ENCODE results near the gene MZT2B. TPM values are rescaled to one million over a fixed set of nuclear protein-coding genes. Genes with fewer than 3 reads are reported as not detected.
"Not testable (repeated sequence)": the region's sequence is repeated elsewhere in the genome, so short reads cannot be mapped to it uniquely, and the experiment has no call there.

MZT2B gene
- total and polyA plus RNA-seq, 2 of the 8 experiments (the other 6 are each of a cell fraction or from before 2014, with no cell fraction given), result 90.3 to 151 TPM

DNA sequence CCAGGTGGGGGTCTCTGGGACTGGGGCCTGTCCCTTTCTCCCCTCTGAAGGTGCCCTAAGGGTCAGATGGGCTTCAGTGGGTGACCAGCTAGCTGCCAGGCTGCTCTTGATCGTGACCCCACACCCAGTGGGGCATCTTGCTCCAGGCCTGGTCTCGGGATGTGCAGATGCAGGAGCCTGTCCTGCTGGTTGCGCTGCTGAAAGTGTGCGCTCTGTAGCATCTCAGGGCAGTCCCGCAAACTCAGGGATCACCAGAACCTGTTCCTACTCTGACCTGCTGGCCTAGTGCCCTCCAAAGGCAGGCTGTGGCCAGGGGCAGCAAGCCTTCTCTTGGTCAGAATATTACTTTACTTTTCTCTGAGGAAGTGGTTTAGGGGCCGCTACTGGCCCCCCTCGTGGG is 41.5 kb upstream of the MZT2B start:
- H3K36me3 ChIP-seq (ENCODE audit: control insufficient read depth in 2 of 4, insufficient read depth in 4 of 4, low read length in 3 of 4); H2BK20ac ChIP-seq (ENCODE audit: low read length); H3K18ac ChIP-seq (ENCODE audit: extremely low read depth, low read length); H2BK15ac ChIP-seq (ENCODE audit: low read length); H3K4me1 ChIP-seq (replicated peaks in 1 of 4; ENCODE audit: control insufficient read depth in 3 of 4, insufficient read depth in 4 of 4, low read length in 3 of 4); H4K8ac ChIP-seq (ENCODE audit: extremely low read depth, insufficient read depth, low read length); H3K9ac ChIP-seq (replicated peaks in 1 of 4; ENCODE audit: extremely low read depth in 1 of 4, low read depth in 3 of 4, low read length in 3 of 4); H3K27me3 ChIP-seq (replicated peaks in 1 of 4; ENCODE audit: control insufficient read depth in 3 of 4, extremely low read depth in 1 of 4, insufficient read depth in 3 of 4, low read length in 3 of 4); H3K79me2 ChIP-seq (ENCODE audit: control insufficient read depth in 1 of 2, insufficient read depth in 2 of 2, low read length in 2 of 2); H4K20me1 ChIP-seq (replicated peaks in 1 of 2; ENCODE audit: control insufficient read depth in 1 of 2, insufficient read depth in 2 of 2, low read length in 2 of 2); H3K4me3 ChIP-seq (ENCODE audit: extremely low read depth in 1 of 4, insufficient read depth in 2 of 4, low read depth in 3 of 4, low read length in 4 of 4); H3K23me2 ChIP-seq (ENCODE audit: low read depth, low read length); POLR2A ChIA-PET (ENCODE audit: partially characterized antibody); H3K4me2 ChIP-seq (ENCODE audit: insufficient read depth in 1 of 2, low read depth in 2 of 2, low read length in 2 of 2); H4K91ac ChIP-seq (replicated peaks; ENCODE audit: insufficient read length, low read length); H3K9me3 ChIP-seq (ENCODE audit: insufficient read depth in 2 of 2, low read depth in 1 of 2, low read length in 1 of 2); H2BK12ac ChIP-seq (ENCODE audit: low read depth, low read length); H3K27ac ChIP-seq (ENCODE audit: low read depth, low read length); FAIRE-seq; H3K14ac ChIP-seq (ENCODE audit: insufficient read length); CTCF ChIA-PET (ENCODE audit: partially characterized antibody); H3K79me1 ChIP-seq (ENCODE audit: low read depth, low read length); H2BK5ac ChIP-seq (ENCODE audit: low read depth, low read length); H3K56ac ChIP-seq (replicated peaks; ENCODE audit: insufficient read length, low read depth, low read length); H4K5ac ChIP-seq (ENCODE audit: insufficient read length, low read depth, low read length); H2BK120ac ChIP-seq (replicated peaks; ENCODE audit: low read depth, low read length); H2AK5ac ChIP-seq (ENCODE audit: low read depth, low read length); H3K4ac ChIP-seq (replicated peaks; ENCODE audit: insufficient read length, low read depth, low read length); H3K23ac ChIP-seq (ENCODE audit: insufficient read length); H2AFZ ChIP-seq (ENCODE audit: low read length): not testable (repeated sequence)
- peak in 1 of 2 experiments; percentile 19 for DNase-seq (ENCODE audit: low read depth in 1 of 2, low spot score in 2 of 2)
- WGBS, 2 experiments (ENCODE audit: extremely low coverage in 1 of 2, insufficient coverage in 1 of 2, insufficient read length in 1 of 2, insufficient replicate concordance in 2 of 2, low coverage in 1 of 2, low lambda C conversion rate in 2 of 2, missing lambda C conversion rate in 1 of 2), result 89% methylated on average over 6 of the region's 7 CpGs; no CpG with 5 or more reads in 1 of the 2 experiments

DNA sequence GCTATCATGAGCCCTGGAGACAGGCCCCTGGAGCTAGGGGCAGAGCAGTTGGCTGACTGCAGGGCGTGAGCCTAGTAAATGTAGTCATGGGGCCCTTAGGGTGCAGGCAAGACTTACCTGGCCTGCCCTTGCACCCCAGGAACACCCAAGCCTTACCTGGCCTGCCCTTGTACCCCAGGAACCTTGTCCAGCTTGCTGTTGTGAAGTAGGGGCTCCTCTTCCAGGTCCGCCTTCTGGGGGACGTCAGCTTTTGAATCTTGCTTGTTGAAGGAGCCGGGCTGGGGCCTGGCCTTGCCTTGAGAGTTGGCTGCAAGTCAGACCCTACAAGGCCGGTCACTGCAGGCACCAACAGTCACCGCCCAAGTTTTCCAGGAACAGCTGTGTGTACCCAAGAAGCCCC is 41.1 kb upstream of the MZT2B start:
- H2BK120ac ChIP-seq (replicated peaks; ENCODE audit: low read depth, low read length); H2BK5ac ChIP-seq (ENCODE audit: low read depth, low read length); H3K23ac ChIP-seq (ENCODE audit: insufficient read length); H3K9ac ChIP-seq (replicated peaks in 1 of 4; ENCODE audit: extremely low read depth in 1 of 4, low read depth in 3 of 4, low read length in 3 of 4); POLR2A ChIA-PET (ENCODE audit: partially characterized antibody); H2BK15ac ChIP-seq (ENCODE audit: low read length); H3K4me1 ChIP-seq (replicated peaks in 1 of 4; ENCODE audit: control insufficient read depth in 3 of 4, insufficient read depth in 4 of 4, low read length in 3 of 4); H3K18ac ChIP-seq (ENCODE audit: extremely low read depth, low read length); H4K8ac ChIP-seq (ENCODE audit: extremely low read depth, insufficient read depth, low read length); H3K27me3 ChIP-seq (replicated peaks in 1 of 4; ENCODE audit: control insufficient read depth in 3 of 4, extremely low read depth in 1 of 4, insufficient read depth in 3 of 4, low read length in 3 of 4); H2AK5ac ChIP-seq (ENCODE audit: low read depth, low read length); H3K79me2 ChIP-seq (ENCODE audit: control insufficient read depth in 1 of 2, insufficient read depth in 2 of 2, low read length in 2 of 2); H3K4me2 ChIP-seq (ENCODE audit: insufficient read depth in 1 of 2, low read depth in 2 of 2, low read length in 2 of 2); H3K56ac ChIP-seq (replicated peaks; ENCODE audit: insufficient read length, low read depth, low read length); H3K36me3 ChIP-seq (ENCODE audit: control insufficient read depth in 2 of 4, insufficient read depth in 4 of 4, low read length in 3 of 4); H4K5ac ChIP-seq (ENCODE audit: insufficient read length, low read depth, low read length); H2AFZ ChIP-seq (ENCODE audit: low read length); H2BK12ac ChIP-seq (ENCODE audit: low read depth, low read length); DNase-seq (ENCODE audit: low read depth in 1 of 2, low spot score in 2 of 2); H3K27ac ChIP-seq (ENCODE audit: low read depth, low read length); FAIRE-seq; CTCF ChIA-PET (ENCODE audit: partially characterized antibody); H3K4me3 ChIP-seq (ENCODE audit: extremely low read depth in 1 of 4, insufficient read depth in 2 of 4, low read depth in 3 of 4, low read length in 4 of 4); H3K23me2 ChIP-seq (ENCODE audit: low read depth, low read length); H3K14ac ChIP-seq (ENCODE audit: insufficient read length); H4K91ac ChIP-seq (replicated peaks; ENCODE audit: insufficient read length, low read length); H3K79me1 ChIP-seq (ENCODE audit: low read depth, low read length); H3K4ac ChIP-seq (replicated peaks; ENCODE audit: insufficient read length, low read depth, low read length); H3K9me3 ChIP-seq (ENCODE audit: insufficient read depth in 2 of 2, low read depth in 1 of 2, low read length in 1 of 2); H4K20me1 ChIP-seq (replicated peaks in 1 of 2; ENCODE audit: control insufficient read depth in 1 of 2, insufficient read depth in 2 of 2, low read length in 2 of 2); H2BK20ac ChIP-seq (ENCODE audit: low read length): not testable (repeated sequence)
- WGBS, 2 experiments (ENCODE audit: extremely low coverage in 1 of 2, insufficient coverage in 1 of 2, insufficient read length in 1 of 2, insufficient replicate concordance in 2 of 2, low coverage in 1 of 2, low lambda C conversion rate in 2 of 2, missing lambda C conversion rate in 1 of 2), result 100% methylated on average over 3 of the region's 6 CpGs; no CpG with 5 or more reads in 1 of the 2 experiments

Data from H1 (cell line).